CD4-positive, alpha-beta T cell treated with Interleukin-4 for 4 hours (primary cell): Measurements from ENCODE around the gene COPE.
"Not testable (repeated sequence)": the region's sequence is repeated elsewhere in the genome, so short reads cannot be mapped to it uniquely, and the experiment has no call there.

Experiments
- DNase-seq: peaks from one replicate; pipeline ENCODE4 v3.0.0-alpha.2; 2020

Gene COPE

DNA sequence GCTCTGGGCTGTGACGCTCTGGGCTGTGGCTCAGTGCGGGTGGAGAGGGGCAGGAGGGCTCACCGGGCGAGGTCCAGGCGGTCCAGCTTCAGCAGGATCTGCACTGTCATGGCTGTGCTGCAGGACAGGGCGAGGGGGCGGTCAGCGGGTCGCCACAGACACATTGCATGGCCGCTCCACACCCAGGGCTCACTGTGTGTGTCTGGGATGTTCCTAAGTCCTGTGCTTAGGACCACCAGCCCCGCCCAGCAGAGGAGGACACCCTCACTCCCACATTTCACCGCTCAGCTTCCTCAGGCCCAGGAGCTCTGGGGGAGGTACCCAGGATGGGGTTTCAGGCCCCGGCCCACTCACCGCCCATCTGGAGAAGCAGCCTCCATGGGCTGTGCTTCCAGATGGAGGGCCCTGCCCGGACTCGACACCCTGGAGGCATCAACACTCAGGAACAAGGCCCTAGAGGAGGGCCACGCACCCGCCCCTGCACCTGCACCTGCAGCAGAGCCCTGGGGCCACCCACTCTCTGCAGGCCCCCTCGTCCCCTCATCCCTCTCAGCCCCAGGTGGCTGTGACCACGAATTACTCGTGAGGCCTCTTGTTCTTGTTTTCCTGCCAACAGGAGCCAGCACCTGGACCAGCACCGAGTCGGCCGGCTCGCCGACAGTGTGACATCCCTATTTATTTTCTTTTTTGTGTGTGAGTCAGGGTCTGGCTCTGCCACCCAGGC lies 13.5 kb downstream of the COPE start:
- DNase-seq, result no peak

DNA sequence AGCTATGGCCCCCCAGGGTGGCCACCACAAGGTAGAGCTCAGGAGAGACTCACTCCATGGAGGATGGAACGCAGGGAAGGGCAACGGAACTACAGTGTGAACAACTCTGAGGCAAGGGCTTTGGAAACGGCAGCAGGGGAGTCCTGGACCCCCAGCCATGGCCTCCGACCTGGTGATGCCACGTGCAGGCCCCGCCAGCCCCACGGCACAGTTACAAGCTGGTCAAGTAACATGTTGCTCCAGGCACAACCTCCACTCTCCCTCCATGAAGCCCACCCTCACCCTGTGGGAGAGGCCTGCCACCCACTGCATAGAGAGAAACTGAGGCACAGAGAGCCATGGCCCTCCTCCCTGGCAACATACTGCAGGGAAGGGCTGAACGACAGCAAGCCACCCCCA lies 14.1 kb downstream of the COPE start:
- no peak for DNase-seq

DNA sequence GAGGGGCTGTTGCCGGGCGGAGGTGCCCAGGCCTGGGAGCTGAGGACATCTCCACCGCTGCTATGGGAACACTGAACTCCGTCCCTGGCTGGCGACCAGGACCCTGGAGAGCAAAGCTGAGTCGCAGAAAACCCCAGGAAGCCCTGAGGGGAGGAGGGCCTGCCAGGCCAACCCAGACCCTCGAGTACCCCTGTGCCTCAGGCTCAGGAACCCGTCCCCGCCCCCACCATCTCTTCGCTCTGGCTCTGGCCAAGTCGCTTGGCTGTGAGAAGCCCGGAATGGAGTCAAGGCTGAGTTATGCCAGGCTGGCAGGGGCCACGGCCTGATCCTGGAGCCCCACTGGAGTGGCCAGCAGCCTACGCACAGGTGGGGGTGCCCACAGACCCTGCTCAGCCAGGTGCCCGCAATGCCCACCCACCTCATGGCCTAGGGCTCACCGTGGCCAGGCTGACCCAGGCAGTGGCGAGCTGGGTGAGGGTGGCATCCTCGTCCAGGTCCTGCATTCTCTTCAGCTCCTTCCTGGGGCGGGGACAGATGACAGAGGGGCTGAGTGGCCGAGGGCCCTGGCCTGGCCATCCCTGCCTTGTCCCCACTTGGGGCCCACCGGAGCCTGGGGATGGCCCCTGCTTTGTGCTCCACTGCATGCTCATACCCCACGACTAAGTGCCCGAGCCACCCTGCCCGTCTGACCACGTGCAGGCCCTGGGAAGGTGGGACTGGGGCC lies 14.7 kb downstream of the COPE start:
- no peak for DNase-seq

- no peak for DNase-seq
Measured at GRCh38 chr19:18903156-18904037, 15.8 kb downstream of the COPE start.

GRCh38 chr19:18902519-18902918 lies 16.7 kb downstream of the COPE start:
- DNase-seq, result not testable (repeated sequence)

GRCh38 chr19:18901491-18901890 lies 17.7 kb downstream of the COPE start:
- no peak for DNase-seq

- no peak for DNase-seq
Measured at GRCh38 chr19:18900700-18901481, 18.3 kb downstream of the COPE start.

DNA sequence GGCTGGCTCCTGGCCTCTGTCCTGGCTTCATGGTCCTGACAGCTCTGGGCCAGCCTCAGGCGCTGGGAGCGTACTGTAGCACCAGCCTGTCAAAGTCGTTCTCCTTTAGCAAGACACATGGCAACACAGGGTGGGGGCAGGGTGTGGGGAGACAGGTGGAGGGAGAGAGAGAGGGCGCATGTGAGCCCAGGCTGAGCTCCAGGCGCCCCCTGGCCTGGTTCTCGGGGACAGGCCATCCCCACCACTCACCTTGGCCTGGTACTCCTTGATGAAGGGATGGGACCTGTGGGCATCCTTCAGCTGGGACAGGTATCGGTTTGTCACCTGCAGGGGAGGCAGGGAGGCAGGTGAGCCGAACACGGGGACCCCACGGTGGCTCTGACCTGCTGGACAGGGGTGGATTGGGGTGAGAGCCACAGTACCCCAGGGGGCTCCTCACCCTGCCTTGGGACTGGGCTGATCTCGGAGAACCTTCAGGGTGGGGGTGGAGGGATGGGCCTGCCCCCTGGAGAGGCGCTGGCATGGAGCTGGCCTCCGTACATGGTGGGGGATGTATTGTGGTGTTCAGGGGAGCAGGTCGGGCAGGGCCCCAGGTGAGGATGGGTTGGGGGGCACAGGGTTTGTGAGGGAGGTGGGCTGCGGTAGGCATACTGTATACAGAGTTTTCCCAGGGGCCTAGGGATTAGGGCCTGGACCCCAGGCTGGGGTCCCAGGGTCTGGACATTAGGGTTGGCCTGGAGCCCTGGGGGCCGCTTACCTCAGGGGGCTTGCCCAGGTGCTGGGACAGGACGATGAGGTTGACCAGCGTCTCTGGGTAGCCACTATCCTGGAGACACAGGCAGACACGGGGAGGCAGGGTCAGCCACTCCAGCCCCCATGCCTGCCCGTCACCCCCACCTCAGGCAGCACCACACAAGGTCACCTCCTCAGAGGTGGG lies 19.3 kb downstream of the COPE start:
- no peak for DNase-seq

GRCh38 chr19:18898607-18899408 lies 20.4 kb downstream of the COPE start:
- no peak for DNase-seq

DNA sequence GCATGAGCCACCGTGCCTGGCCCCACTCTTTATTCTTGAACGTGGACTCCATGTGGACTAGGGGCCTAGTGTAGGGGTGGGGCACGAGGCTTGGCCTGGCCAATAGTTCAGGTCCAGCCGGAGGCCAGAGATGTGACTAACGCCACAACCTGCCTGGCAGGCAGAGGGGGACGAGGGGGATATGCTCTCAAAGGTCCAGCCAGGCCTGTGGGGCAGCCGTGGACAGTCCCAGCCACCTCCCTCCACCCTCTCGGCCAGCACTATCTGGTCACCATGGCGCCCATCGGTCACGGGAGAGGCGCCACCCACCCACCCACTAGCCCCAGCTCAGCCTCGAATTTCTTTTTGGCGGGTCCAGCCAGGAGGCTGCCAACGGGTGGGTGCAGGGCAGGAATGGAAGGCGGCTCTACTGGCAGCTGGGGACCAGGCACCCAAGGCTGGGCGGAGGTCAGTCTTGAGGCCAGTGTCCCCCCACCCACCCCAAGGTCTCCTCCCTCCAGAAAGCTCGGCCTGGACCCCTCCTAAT lies 21.0 kb downstream of the COPE start:
- DNase-seq, result no peak

DNA sequence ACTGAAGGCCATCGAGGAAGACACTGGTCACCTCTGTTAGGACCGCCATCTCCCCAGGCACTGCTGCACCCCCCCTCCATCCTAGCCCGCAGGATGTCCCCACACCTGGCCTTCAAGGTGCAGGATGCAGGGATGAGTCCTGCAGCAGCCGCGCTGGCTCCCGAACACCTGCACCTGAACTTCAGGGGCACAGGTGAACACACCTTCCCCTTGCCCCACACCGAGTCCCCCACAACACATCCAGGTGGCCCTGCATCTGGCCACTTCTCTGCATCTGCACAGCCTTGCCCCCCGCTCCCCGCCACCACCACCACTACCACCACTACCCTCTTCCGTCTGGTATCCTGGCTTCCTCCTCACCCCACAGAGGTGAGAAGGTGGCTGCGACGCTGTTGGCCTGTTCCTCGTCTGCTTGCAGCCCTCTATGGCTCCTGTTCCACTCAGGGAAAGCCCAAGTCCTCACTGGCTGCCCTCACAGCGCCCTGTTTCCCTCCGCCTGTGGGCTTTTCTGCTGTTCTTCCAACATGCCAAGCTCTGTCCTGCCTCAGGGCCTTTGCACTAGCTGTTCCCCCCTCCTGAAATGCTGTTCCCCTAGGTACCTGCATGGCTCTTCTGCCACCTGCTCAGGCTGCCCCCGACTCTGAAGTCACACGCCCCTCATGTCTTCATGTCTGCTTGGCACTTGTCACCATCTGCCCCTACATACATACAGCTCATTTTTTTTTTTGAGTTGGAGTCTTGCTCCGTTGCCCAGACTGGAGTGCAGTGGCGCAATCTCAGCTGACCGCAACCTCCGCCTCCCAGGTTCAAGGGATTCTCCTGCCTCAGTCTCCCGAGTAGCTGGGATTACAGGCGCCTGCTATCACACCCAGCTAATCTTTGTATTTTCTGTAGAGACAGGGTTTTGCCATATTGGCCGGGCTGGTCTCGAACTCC lies 21.8 kb downstream of the COPE start:
- no peak for DNase-seq

DNA sequence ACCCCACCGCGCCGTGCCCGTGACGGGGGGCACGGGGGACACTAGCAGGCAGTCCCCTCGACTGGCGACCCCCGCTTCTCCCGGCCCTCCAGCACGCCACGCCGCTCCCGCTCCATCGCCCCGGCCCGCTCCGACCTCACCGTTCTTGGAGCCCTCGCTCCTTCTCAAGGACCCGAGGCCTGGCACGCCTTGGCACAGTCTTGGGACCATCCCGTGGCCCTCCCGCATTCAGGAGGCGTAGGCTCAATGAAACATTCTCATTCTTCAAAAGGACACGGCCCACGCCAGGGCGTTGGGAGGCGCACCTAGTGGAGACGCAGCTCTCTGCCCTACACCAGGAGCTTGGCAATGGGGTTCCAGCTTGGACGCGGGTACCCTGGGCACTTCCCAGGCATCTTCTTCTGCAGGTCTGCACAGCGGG lies 22.8 kb downstream of the COPE start:
- DNase-seq, result no peak

GRCh38 chr19:18895824-18896341 lies 23.3 kb downstream of the COPE start, which contains the start of gene CERS1:
Gene CERS1, minus strand, starts transcription at chr19:18896158. Its CDS starts 86 bp downstream, at chr19:18896072.
- DNase-seq, result no peak

DNA sequence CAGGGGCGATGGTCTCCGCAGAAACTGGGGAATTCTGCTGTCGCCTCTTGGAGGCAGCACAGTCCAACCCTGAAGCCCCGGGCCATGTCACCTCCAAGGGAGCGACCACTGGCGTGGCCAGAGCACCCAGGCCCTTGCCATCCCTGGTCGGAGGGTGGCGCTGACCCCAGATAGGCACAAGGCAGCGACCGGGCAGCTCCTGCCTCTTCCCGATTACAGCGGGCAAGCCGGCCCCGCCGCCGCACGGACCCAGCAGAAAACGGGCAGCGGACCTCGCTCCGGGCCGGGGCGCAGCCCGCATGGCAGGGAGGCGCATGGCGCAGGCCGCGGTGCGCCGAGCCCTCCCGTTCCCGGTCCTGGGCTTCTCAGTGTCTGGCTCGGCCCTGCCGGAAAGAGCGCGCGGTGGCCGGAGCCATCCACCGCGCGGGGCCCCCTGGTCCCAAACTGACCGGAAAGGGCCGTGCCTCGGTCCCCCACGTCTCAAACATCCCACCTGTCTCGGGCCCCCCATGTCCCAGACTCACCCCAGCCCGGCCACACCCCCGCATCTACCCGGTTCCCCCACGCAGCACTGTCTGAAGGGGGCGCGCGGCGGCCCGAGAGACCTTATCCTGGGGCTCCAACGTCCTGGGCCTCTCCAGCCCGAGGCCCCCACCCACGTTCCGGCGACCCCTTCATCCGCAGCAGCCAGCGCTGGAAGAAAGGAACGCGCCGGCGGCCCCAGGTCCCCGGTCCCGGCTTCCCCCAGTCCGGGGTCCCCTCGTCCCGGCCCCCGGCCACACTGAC lies 24.0 kb downstream of the COPE start:
- DNase-seq, result no peak

- DNase-seq, result no peak
Measured at GRCh38 chr19:18894254-18895037, 24.7 kb downstream of the COPE start.

GRCh38 chr19:18893587-18894253 lies 25.5 kb downstream of the COPE start:
- DNase-seq, result no peak
